ENCODE measurements around the gene L3MBTL1.

L3MBTL1 gene

DNA sequence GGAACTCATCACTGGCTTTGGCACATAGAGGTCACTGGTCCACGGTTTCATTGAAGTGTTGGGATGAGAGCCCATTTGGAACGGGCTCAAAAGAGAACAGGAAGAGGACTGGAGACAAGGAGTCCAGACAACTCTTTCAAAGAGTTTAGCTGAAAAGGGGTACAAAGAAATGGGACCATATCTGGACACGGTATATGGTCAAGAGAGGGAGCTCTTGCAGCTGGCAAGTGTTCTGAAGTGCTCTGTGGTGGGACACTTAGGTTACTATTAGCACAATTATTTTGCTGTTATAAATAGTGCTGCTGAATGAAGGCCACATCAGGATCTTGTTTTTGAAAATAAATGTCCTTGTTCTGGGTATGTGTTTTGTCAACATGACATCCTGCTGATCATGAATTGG is 55.9 kb downstream of the L3MBTL1 start:
- H3K27ac ChIP-seq (ENCODE audit: low read length): no peak overlapping the region
- TF ChIP-seq EZH2 (optimal IDR thresholded peaks at IDR 0.05; ENCODE audit: low read depth, low read length) (no peak), EZH2phosphoT487 (IDR thresholded peaks at IDR 0.05; ENCODE audit: low read length) (no peak)
- TF ChIP-seq, protein P1, sequence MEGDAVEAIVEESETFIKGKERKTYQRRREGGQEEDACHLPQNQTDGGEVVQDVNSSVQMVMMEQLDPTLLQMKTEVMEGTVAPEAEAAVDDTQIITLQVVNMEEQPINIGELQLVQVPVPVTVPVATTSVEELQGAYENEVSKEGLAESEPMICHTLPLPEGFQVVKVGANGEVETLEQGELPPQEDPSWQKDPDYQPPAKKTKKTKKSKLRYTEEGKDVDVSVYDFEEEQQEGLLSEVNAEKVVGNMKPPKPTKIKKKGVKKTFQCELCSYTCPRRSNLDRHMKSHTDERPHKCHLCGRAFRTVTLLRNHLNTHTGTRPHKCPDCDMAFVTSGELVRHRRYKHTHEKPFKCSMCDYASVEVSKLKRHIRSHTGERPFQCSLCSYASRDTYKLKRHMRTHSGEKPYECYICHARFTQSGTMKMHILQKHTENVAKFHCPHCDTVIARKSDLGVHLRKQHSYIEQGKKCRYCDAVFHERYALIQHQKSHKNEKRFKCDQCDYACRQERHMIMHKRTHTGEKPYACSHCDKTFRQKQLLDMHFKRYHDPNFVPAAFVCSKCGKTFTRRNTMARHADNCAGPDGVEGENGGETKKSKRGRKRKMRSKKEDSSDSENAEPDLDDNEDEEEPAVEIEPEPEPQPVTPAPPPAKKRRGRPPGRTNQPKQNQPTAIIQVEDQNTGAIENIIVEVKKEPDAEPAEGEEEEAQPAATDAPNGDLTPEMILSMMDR (IDR thresholded peaks at IDR 0.05; ENCODE audit: low read length): no peak
- no peak for DNase-seq
- H3K4me1 ChIP-seq (ENCODE audit: low read length): no peaks in the 10 kb centered on the region
- no peaks in the 10 kb centered on the region for H3K9me3 ChIP-seq (replicated peaks; ENCODE audit: insufficient read depth, low read length)
- no peaks in the 10 kb centered on the region for H3K79me2 ChIP-seq (ENCODE audit: low read length)
- H2AFZ ChIP-seq (ENCODE audit: low read length): no peak overlapping the region
- no peaks in the 10 kb centered on the region for H3K36me3 ChIP-seq (replicated peaks; ENCODE audit: insufficient read depth, low read length)
- no peaks in the 10 kb centered on the region for H4K20me1 ChIP-seq (ENCODE audit: insufficient read depth, low read length)
- H3K9me2 ChIP-seq (replicated peaks; ENCODE audit: insufficient read depth, low read length): no peaks in the 10 kb centered on the region
- H3K27me3 ChIP-seq (replicated peaks; ENCODE audit: insufficient read depth, low read length): no peaks in the 10 kb centered on the region
- no peaks in the 10 kb centered on the region for H3F3A ChIP-seq (ENCODE audit: insufficient read depth, low read length)
- no peak overlapping the region for H3K4me3 ChIP-seq (ENCODE audit: low read length)
- H3K4me2 ChIP-seq (ENCODE audit: low read depth, low read length): no peak overlapping the region
- no peak overlapping the region for H3K9ac ChIP-seq (ENCODE audit: low read length)

DNA sequence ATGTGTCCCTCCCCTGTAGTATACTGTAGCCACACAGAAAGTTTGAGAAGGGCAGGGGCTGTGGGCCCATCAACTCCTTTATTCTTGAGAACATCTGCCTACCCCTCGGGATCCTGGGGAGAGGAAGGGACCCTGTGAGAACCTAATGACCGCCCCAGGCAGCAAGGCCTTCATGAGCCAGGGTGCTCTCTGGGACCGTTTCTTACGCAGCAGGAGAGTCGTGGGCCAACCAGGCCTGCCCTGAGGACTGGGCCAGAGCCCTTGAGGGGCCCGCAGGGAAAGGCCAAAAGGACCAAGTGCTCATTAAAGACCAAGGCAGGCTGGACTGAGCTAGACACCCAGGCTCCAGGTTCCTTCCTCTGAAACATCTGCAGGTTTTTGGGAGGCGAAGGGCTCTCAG is 56.5 kb downstream of the L3MBTL1 start:
- no peak overlapping the region for H3K9ac ChIP-seq (ENCODE audit: low read length)
- no peaks in the 10 kb centered on the region for H3F3A ChIP-seq (ENCODE audit: insufficient read depth, low read length)
- no peak overlapping the region for H3K4me3 ChIP-seq (ENCODE audit: low read length)
- no peak overlapping the region for H2AFZ ChIP-seq (ENCODE audit: low read length)
- H3K79me2 ChIP-seq (ENCODE audit: low read length): no peaks in the 10 kb centered on the region
- H3K4me1 ChIP-seq (ENCODE audit: low read length): no peaks in the 10 kb centered on the region
- H3K36me3 ChIP-seq (replicated peaks; ENCODE audit: insufficient read depth, low read length): no peaks in the 10 kb centered on the region
- no peaks in the 10 kb centered on the region for H3K9me2 ChIP-seq (replicated peaks; ENCODE audit: insufficient read depth, low read length)
- no peaks in the 10 kb centered on the region for H4K20me1 ChIP-seq (ENCODE audit: insufficient read depth, low read length)
- no peaks in the 10 kb centered on the region for H3K27me3 ChIP-seq (replicated peaks; ENCODE audit: insufficient read depth, low read length)
- no peaks in the 10 kb centered on the region for H3K9me3 ChIP-seq (replicated peaks; ENCODE audit: insufficient read depth, low read length)
- no peak overlapping the region for H3K27ac ChIP-seq (ENCODE audit: low read length)
- no peak overlapping the region for H3K4me2 ChIP-seq (ENCODE audit: low read depth, low read length)
- TF ChIP-seq, protein P1 (IDR thresholded peaks at IDR 0.05; ENCODE audit: low read length): no peak
- TF ChIP-seq EZH2 (optimal IDR thresholded peaks at IDR 0.05; ENCODE audit: low read depth, low read length) (no peak), EZH2phosphoT487 (IDR thresholded peaks at IDR 0.05; ENCODE audit: low read length) (no peak)
- DNase-seq: no peak

DNA sequence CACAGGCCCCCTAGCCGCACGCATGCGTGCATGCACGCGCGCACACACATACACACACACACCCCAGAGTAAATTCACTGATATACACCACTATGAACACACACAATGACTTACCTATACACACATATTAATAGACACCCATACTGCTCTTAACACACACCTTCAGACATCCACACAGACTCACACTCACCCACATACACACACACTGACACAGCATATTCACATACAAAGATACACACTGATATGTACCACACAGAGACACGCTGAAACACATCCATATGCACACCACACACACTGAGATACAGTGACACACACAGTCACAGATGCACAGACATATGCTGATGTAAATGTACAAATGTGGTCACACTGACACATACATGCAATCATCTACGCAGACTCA is 57.0 kb downstream of the L3MBTL1 start:
- H3K4me2 ChIP-seq (ENCODE audit: low read depth, low read length): no peak overlapping the region
- DNase-seq: no peak
- H3K27ac ChIP-seq (ENCODE audit: low read length): no peak overlapping the region
- H3K4me3 ChIP-seq (ENCODE audit: low read length): no peak overlapping the region
- no peak overlapping the region for H2AFZ ChIP-seq (ENCODE audit: low read length)
- no peaks in the 10 kb centered on the region for H3K9me2 ChIP-seq (replicated peaks; ENCODE audit: insufficient read depth, low read length)
- H3K9me3 ChIP-seq (replicated peaks; ENCODE audit: insufficient read depth, low read length): no peaks in the 10 kb centered on the region
- no peak overlapping the region for H3K9ac ChIP-seq (ENCODE audit: low read length)
- no peaks in the 10 kb centered on the region for H3F3A ChIP-seq (ENCODE audit: insufficient read depth, low read length)
- no peaks in the 10 kb centered on the region for H3K36me3 ChIP-seq (replicated peaks; ENCODE audit: insufficient read depth, low read length)
- no peaks in the 10 kb centered on the region for H4K20me1 ChIP-seq (ENCODE audit: insufficient read depth, low read length)
- H3K27me3 ChIP-seq (replicated peaks; ENCODE audit: insufficient read depth, low read length): no peaks in the 10 kb centered on the region
- TF ChIP-seq EZH2 (optimal IDR thresholded peaks at IDR 0.05; ENCODE audit: low read depth, low read length): no peak
- TF ChIP-seq, protein P1 (IDR thresholded peaks at IDR 0.05; ENCODE audit: low read length): no peak
- TF ChIP-seq EZH2phosphoT487 (IDR thresholded peaks at IDR 0.05; ENCODE audit: low read length): no peak
- no peaks in the 10 kb centered on the region for H3K79me2 ChIP-seq (ENCODE audit: low read length)
- no peaks in the 10 kb centered on the region for H3K4me1 ChIP-seq (ENCODE audit: low read length)
